Neural cell (in vitro differentiated cells): ENCODE results near the gene GSTM2. TPM values are rescaled to one million over a fixed set of nuclear protein-coding genes. Genes with fewer than 3 reads are reported as not detected.

Experiments
- H2AFZ ChIP-seq: fragments of 200-600, 300-800 bp; sonication (generic), shearing (Covaris generic); 2 replicates; pipeline ENCODE4 v1.6.0; 2014; ENCODE audit warnings: low read depth, mild to moderate bottlenecking, antibody characterized with exemption, low read length, moderate library complexity
- H3F3A ChIP-seq: fragments of 200-600 bp; shearing (Covaris generic); 2 replicates; pipeline ENCODE4 v1.6.1; 2016; ENCODE audit warnings: mild to moderate bottlenecking, moderate library complexity, mixed read lengths, antibody characterized with exemption, low read length; ENCODE audit not compliant: insufficient read depth, poor library complexity, severe bottlenecking
- H3K27ac ChIP-seq: fragments of 200-600, 300-800 bp; sonication (generic), shearing (Covaris generic); 2 replicates; pipeline ENCODE4 v1.5.1; 2014; ENCODE audit warnings: mild to moderate bottlenecking, low read length, moderate library complexity
- H3K27me3 ChIP-seq: fragments of 300-800, 200-600 bp; sonication (generic), shearing (Covaris generic); 2 replicates; pipeline ENCODE4 v1.6.0; 2014; ENCODE audit warnings: mild to moderate bottlenecking, low read depth, low read length, moderate library complexity; ENCODE audit not compliant: insufficient read depth
- H3K36me3 ChIP-seq: fragments of 300-800, 200-600 bp; sonication (generic), shearing (Covaris generic); 2 replicates; pipeline ENCODE4 v1.5.1; 2014; ENCODE audit warnings: mild to moderate bottlenecking, antibody characterized with exemption, low read length, moderate library complexity; ENCODE audit not compliant: insufficient read depth
- H3K4me2 ChIP-seq: fragments of 300-800, 200-600 bp; sonication (generic), shearing (Covaris generic); 2 replicates; pipeline ENCODE4 v1.6.0; 2014; ENCODE audit warnings: mild to moderate bottlenecking, low read length
- H3K4me3 ChIP-seq: fragments of 300-800, 200-600 bp; sonication (generic), shearing (Covaris generic); 2 replicates; pipeline ENCODE4 v1.5.1; 2014; ENCODE audit warnings: mild to moderate bottlenecking, low read length, moderate library complexity
- H3K79me2 ChIP-seq: fragments of 200-600 bp; shearing (Covaris generic); replicated peaks from 2 replicates; pipeline ENCODE4 v1.6.0; 2014; ENCODE audit warnings: mild to moderate bottlenecking, low read length, moderate library complexity; ENCODE audit not compliant: insufficient read depth
- H3K9ac ChIP-seq: fragments of 300-800, 200-600 bp; sonication (generic), shearing (Covaris generic); 2 replicates; pipeline ENCODE4 v1.6.1; 2016; ENCODE audit warnings: mild to moderate bottlenecking, low read length, mixed read lengths
- H3K9me2 ChIP-seq: fragments of 200-600 bp; shearing (Covaris generic); 2 replicates; pipeline ENCODE4 v1.6.1; 2016; ENCODE audit warnings: mild to moderate bottlenecking, low read length, mixed read lengths; ENCODE audit not compliant: insufficient read depth
- H3K9me3 ChIP-seq: fragments of 200-600, 300-800 bp; sonication (generic), shearing (Covaris generic); 2 replicates; pipeline ENCODE4 v1.6.1; 2016; ENCODE audit warnings: mild to moderate bottlenecking, mixed run types, low read length, moderate library complexity, mixed read lengths
- H4K20me1 ChIP-seq: fragments of 200-600 bp; shearing (Covaris generic); 2 replicates; pipeline ENCODE4 v1.6.1; 2016; ENCODE audit warnings: mild to moderate bottlenecking, mixed run types; ENCODE audit not compliant: insufficient read depth
- CTCF ChIP-seq: fragments of 450-650 bp; IDR thresholded peaks from 2 replicates; pipeline ENCODE4 v1.5.1; 2014; ENCODE audit warnings: antibody characterized with exemption, mild to moderate bottlenecking, moderate library complexity; ENCODE audit not compliant: poor library complexity, severe bottlenecking
- EP300 ChIP-seq: fragments of 450-650 bp; conservative IDR thresholded peaks from 2 replicates; pipeline ENCODE4 v1.6.1; 2014; ENCODE audit warnings: antibody characterized with exemption, mild to moderate bottlenecking, moderate library complexity; ENCODE audit not compliant: poor library complexity, severe bottlenecking
- EZH2 ChIP-seq: fragments of 200-600, 300-800 bp; shearing (Covaris generic), sonication (generic); IDR thresholded peaks from 2 replicates; pipeline ENCODE4 v1.6.1; 2014; ENCODE audit warnings: antibody characterized with exemption, low read length, borderline replicate concordance, mild to moderate bottlenecking; ENCODE audit not compliant: insufficient read depth, poor library complexity, severe bottlenecking
- MXI1 ChIP-seq: fragments of 450-650 bp; conservative IDR thresholded peaks from 2 replicates; pipeline ENCODE4 v1.6.1; 2014; ENCODE audit warnings: antibody characterized with exemption, mild to moderate bottlenecking; ENCODE audit not compliant: poor library complexity, severe bottlenecking
- POLR2AphosphoS5 ChIP-seq: IDR thresholded peaks from 2 replicates; pipeline ENCODE4 v1.6.1; 2012
- RAD21 ChIP-seq: fragments of 450-650 bp; conservative IDR thresholded peaks from 2 replicates; pipeline ENCODE4 v1.6.1; 2014; ENCODE audit warnings: antibody characterized with exemption, mild to moderate bottlenecking, moderate library complexity
- REST ChIP-seq: IDR thresholded peaks from 2 replicates; pipeline ENCODE4 v1.6.1; 2012; ENCODE audit warnings: borderline replicate concordance
- SMC3 ChIP-seq: fragments of 450-650 bp; conservative IDR thresholded peaks from 2 replicates; pipeline ENCODE4 v1.6.1; 2014; ENCODE audit warnings: antibody characterized with exemption, mild to moderate bottlenecking, moderate library complexity; ENCODE audit not compliant: poor library complexity
- TAF1 ChIP-seq: IDR thresholded peaks from 2 replicates; pipeline ENCODE4 v1.6.1; 2012; ENCODE audit warnings: low read depth
- polyA plus RNA-seq: library from polyadenylated mRNA; depleted of rRNA; stranded (reverse); fragments of >200 nt; gene quantifications from 2 replicates; pipeline ENCODE4 v1.2.3, GENCODE V29; 2014

GSTM2 gene
- polyA plus RNA-seq, 1 donor from 2014 or later, result 6.8 TPM

GRCh38 chr1:109713636-109714035, 45.8 kb downstream of the GSTM2 start:
- TF ChIP-seq REST (no peak), CTCF (no peak), SMC3 (no peak), TAF1 (no peak)
- H3K27ac ChIP-seq, result no peak overlapping the region
- no peaks in the 10 kb centered on the region for H3K36me3 ChIP-seq
- H2AFZ ChIP-seq, result no peak overlapping the region
- no peaks in the 10 kb centered on the region for H3K79me2 ChIP-seq
- H3K9me3 ChIP-seq, result no peaks in the 10 kb centered on the region
- no peaks in the 10 kb centered on the region for H3F3A ChIP-seq
- no peak overlapping the region for H3K4me3 ChIP-seq
- H3K4me2 ChIP-seq, result no peak overlapping the region
- no peaks in the 10 kb centered on the region for H4K20me1 ChIP-seq
- no peaks in the 10 kb centered on the region for H3K27me3 ChIP-seq
- H3K9me2 ChIP-seq, result no peaks in the 10 kb centered on the region
- no peak overlapping the region for H3K9ac ChIP-seq

GRCh38 chr1:109714661-109715372, 47.0 kb downstream of the GSTM2 start:
- Histone ChIP-seq H3K36me3 (no peaks in the 10 kb centered on the region), H3K9me2 (no peaks in the 10 kb centered on the region), H3F3A (no peaks in the 10 kb centered on the region), H3K79me2 (no peaks in the 10 kb centered on the region), H2AFZ (no peak overlapping the region), H3K4me2 (no peak overlapping the region), H4K20me1 (no peaks in the 10 kb centered on the region), H3K9ac (no peak overlapping the region), H3K27ac (no peak overlapping the region), H3K27me3 (no peaks in the 10 kb centered on the region), H3K4me3 (no peak overlapping the region), H3K9me3 (no peaks in the 10 kb centered on the region)
- TF ChIP-seq EP300, result no peak
- TF ChIP-seq RAD21, result no peak
- TF ChIP-seq MXI1, result no peak
- no peak for TF ChIP-seq POLR2AphosphoS5
- no peak for TF ChIP-seq SMC3
- TF ChIP-seq EZH2, result no peak
- TF ChIP-seq TAF1, result no peak
- TF ChIP-seq CTCF, result no peak
- no peak for TF ChIP-seq REST
